Measurements from ENCODE around the gene MPEG1. TPM values are rescaled to one million over a fixed set of nuclear protein-coding genes. Genes with fewer than 3 reads are reported as not detected.

MPEG1 gene
- polyA plus RNA-seq, 1 donor: 6.8 TPM

DNA sequence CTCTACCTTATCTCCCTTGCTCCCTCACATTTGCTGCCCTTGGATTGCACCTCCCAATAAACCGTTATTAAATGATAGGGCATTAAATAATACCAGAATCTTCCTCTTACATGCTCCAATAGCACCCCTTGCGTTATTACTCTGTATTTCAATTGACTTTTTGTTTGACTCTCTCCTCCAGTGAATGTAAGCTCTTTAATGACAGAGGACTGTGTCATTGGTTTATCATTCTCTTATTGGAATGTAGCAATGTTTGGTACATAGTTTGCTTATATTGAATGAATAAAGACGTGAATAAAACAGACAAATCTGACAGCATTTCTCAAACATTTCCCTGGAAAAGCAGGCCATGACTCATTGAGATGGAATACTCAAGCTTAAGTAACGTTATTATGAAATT, 8.7 kb upstream of the MPEG1 start:
- DNase-seq: no peak

DNA sequence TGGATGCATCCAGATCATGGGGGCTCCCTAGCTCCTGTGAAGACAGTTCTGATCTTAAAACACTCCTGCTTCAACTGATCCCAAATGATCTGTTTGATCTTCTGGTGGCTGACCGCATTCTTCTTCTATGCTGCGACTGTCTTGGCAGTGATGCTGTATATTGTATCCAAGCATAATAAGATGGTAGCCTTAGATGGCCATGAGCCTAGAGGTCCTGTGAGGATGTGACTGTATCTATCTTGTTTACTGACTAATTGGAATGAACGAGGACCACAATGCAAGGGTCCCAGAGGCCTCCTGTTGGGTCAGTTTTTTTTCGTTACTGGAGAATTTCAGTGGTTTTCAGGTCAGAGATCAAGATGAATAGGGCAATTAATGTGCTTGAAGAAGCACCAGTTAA, 7.1 kb upstream of the MPEG1 start:
- DNase-seq: no peak

DNA sequence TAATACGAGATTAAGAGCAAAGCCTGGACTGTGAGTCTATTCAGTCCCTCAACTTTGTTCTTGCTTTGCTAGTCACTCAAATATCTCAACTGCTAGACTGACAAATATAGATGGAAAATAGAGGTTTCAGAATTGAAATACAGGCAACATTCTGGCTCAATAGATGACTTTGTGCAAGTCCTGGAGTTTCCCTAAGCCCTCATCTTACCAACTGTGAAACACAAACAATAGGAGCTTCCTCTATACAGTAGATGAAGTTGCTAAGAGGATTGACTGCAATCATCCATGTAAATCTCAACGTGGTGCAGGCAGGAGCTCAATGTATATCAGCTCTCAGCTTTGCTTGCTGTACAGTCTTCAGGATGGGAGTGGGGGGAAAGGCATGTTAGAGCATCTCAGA, 6.2 kb upstream of the MPEG1 start:
- no peak for DNase-seq

DNA sequence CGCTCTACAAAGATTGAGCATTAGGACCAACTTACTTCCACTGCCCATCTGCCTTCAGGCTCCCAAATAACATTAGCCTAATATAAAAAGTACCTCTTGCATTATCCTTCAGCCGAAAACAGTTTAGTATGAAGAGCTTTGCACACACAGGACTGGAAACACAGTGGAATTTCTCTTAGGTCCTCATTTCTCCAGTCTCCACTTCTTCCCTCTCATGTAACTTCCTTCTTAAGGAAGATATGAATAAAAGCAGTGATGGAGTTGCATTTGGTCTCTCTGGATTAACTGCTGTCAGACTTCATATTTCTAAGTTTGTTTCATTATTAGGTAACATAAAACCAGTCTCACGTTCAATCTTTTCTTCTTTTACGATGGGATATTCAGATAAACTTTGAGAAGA, 5.6 kb upstream of the MPEG1 start:
- no peak for DNase-seq

DNA sequence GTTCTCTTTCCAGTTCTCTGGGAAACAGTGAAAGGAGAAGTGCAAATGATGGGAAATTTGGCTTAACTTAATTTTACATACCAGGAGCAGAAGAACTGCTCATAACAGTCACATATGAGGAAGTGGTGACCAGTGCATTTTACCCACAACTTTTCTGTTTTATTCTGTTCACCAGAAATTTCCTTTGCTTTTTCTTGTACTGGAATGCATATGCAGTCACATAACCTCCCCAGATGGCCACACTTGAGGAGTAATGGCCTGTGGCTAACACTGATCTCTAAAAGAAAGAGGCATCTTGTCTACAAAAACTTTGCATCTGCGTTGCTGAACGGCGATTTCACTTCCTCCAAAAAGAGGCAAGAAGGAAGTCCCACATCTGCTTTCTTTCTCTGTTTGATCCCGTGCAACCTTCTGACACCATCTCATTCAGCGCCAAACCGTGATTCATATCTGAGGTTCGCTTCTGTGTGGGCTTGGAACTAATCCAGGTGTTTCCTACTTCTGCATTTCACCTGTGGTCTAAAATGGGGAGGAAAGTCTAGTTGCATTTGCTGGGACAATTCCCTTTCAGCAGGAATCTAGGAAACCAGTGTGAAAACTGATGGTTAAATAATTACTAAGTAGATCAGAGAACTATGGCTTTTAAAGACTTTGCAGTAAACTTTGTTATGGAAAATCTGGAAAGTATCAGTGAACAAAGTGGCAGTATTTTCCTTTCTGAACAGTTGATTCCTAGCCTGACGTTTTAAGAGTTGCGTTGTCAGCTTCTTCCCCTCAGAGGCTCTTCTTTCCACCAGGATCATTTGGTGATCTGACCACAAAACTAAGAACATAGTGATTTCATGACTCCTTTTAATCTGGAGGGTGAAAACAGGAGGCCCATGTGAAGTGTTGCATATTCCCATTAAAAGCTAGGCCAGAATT, 4.2 kb upstream of the MPEG1 start:
- DNase-seq: peak; percentile 29

DNA sequence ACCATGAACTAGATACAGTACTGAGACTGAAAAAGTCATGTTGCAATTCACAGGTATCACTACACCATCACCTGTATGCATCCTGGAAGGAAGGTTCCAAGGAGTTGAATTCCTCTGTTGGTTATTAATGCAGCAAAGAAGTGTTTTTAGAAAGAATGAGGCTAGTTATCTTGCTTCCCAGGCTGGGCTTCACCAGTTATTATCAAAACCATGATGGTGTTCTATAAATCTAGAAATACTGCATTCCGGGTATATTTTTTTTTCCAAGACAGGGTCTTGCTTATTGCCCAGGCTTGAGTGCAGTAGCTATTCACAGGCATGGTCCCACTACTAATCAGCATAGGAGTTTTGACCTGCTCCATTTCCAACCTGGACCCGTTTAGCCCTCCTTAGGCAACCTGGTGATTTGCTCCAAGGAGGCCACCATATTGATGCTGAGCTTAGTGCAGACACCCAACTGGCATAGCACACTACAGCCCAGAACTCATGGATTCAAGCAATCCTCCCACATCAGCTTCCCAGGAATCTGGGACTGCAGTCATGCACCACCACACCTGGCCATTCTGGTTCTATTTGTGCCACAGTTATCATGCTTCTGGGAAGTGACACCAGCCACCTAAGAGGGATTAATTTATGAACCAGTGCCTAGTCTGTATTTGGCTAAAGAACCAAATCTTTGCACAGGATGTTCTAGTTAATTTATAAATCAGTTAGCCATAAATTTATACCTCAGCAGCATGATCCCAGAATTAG, 1.6 kb upstream of the MPEG1 start:
- DNase-seq: no peak

DNA sequence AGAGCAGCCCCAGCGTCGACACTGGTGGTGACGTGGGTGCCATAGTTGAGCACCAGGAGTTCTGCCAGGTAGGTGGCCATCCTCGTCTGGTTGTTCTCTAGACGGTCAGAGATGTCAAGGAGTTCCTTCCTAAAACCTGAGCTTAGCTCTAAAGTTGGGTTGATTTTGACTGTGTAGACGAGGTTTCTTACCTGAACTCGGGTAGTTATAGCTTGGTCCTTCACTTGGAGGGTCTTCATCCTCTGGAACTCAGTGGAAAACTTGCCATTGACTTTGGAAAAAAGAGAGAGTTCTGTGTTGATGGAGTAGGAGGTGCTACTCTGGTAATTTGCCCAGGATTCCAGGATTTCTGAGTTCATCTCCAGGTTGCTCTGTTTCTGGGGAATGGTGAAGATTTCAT, 505 bp downstream of the MPEG1 start:
- no peak for DNase-seq

DNA sequence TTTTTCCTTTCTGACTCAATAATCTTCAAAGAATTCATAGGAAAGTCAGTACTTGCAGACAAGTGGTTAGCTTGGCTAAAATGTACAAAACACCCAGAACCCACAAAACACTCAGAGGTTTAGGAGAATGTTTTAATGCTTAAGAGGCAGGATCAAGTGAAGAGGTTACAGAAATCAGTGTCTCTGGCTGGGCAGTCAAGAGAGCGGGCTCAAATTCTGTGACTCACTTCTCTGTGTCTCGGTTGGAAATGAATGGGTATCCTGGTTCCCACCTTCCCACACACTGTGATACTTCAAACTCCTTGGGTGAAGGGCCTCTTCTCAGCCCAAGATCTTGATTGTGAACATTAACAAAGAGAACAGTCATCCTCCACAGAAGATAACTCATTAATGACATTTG, 3.8 kb downstream of the MPEG1 start:
- no peak for DNase-seq

DNA sequence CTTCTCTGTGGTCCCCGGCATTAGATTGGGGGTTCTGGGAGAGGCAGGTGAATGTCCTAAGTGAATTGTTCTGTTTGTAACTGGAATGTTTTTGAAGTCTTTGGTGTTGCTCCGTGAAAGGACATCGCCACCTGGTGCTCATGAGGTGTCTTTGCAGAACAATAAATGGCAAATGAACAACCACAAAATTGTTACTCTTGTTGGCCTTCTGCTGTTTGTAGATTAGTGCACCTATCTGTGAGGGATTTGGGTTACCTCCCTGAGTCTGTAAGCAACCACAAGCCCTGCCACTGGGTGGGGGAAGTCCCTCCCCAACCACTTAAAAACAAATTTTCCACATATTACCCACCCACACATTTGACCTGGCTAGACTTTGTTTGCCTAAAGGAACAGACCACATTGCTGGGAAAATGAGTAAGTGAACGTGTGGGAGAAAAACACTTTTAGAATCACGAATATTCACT, 4.7 kb downstream of the MPEG1 start:
- no peak for DNase-seq

DNA sequence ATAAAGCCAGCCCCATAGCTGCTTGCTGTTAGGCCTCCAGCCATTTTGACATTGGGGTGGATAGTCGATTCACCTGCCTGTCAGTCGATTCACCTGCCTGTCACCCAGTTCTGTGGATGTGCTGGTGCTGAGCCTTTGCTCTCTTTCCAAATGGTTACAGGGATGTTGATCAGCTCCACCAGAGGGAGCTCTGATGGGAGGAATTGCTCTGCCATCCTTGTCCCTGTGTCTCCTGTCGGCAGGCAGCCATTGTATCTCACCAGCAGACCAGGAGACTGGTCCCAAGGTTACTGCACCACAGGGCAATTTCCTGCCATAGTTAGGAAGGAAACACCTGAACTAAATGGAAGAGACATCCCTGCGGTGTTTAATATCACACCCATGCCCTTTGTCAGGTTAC, 6.1 kb downstream of the MPEG1 start:
- DNase-seq: no peak

DNA sequence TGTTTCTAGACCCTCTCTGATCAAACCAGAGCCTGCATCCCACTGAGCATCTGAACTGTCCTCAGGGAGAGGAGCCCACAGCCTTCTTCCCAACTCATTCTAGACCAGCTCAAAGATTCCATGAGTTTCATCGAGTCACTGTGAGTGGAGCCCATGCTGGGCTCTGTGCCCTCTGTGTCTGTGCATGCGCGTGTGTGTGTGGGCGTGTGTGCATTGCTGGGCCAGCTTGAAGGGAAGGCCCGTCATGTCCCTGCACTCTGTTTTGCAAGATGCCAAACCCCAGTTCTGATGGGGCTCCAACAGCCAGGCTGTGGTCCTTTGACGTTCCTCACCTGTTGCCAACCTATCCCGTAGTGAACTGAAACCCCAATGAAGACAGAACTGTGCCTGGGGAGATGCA, 7.1 kb downstream of the MPEG1 start:
- DNase-seq: no peak

DNA sequence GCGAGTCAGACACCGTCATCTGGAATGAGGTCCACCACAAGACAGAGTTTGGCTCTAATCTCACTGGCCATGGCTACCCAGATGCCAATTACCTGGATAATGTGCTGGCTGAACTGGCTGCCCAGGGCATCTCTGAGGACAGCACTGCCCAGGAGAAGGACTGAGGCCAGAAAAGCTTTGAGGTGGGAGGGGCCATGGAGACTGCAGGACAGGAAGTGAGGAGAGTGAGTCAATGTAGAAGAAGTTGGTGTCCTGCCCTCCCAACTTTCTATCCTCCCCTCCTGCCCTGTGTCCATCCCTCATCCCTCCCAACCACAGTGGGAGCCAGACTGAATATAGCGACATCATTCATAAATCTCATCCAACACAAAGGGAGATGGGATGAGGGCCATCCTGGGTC, 8.0 kb downstream of the MPEG1 start:
- no peak for DNase-seq

DNA sequence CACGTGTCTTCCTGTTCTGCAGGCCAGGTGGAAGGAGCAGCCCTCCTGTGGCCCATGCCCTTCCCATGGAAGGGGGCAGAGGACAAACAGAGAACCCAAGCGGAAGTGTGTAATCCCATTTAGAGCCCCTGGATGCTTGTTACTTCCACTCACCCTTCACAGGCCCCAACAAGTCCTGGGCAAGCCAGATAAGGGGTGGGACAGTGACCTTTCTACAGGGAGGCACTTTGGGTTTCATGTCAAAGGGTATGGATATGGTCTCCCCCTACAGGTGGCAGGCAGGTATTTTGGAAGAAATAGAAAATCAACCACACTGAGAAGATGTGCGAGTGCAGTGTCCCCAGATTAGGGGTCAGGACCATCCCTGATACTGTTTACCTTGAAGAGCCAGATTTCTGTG, 11.4 kb downstream of the MPEG1 start:
- no peak for DNase-seq

DNA sequence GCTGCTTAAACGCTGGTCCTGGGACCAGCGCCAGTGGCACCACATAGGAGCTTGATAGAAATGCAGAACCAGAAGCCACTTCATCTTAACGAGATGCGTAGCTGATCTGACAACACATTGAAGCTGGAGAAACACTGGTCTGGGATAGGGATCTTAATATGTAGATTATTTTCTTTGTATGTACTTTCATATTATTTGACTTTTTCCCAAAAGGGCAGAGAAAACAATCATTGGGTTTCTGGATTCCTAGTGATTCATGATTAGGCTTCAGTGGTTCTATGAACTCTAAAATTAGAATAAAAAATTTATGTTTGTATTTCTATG, 12.3 kb downstream of the MPEG1 start:
- no peak for DNase-seq

DNA sequence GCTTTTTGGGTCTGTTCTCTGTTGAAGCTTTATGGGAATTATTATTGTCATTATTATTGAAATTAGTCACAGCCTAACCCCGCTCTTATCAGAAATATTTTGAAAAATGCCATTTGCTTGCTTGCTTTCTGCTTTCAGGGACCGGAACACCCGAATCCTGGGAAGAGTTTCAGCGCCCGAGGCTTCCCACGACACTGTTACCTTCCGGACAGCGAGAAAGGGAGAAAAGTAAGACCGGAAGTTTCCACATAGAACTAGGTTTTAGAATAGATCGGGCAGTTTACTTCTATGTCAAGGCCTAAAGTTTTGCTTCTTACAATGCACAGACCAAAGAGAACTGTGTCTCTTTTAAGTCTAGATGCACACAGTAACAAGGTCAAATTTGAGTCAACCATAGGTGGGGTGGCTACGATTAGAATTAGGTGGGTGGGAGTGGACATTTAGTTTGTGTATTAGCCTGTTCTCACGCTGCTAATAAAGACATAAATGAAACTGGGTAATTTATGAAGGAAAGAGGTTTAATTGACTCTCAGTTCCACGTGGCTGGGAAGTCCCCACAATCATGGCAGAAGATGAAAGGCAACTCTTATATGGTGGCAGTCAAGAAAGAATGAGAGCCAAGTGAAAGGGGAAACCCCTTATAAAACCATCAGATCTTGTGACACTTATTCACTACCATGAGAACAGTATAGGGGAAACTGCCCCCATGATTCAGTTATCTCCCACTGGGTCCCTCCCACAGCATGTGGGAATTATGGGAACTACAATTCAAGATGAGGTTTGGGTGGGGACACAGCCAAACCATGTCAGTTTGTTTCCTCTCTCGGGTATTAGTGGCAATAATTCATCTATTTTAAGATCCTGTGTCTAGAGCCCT, 12.9 kb downstream of the MPEG1 start:
- no peak for DNase-seq

DNA sequence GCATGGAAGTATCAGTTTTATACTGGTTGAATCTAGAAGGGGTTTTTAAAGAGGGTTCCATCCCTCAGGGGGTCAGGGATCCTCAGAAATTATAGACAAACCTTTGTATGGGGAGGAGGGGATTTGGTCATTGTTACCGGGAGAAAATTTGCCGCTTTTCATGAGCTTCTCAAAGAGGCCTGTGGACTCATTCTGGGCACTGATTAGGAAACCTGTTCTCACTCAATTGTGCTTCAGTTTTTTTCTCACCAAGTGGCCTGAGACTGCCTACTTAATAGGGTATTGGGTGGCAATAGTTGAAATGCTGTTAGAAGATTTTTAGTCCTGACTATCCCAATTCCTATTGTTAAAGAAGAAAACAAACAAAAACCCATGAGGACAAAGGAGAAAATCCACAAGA, 14.0 kb downstream of the MPEG1 start:
- DNase-seq: no peak

DNA sequence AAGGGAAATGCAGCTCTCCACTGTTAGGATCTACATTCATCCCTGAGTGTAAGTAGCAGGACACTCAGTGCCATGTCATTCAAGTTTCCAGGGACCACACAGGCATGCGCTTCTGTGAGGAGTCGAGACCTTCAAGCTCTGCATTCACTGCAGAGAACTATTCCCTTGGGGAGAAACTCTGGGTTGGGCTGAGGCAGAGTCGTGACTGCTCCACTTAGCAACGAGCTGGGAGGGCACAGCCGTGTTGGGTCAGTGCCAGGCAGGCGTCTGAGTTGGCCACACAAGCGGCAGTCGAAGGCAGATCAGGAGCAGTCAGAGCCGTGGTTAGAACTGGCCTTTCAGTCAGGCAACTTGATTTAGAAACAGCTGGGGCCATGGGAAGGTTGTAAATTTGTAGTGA, 14.7 kb downstream of the MPEG1 start:
- peak; percentile 43 for DNase-seq

DNA sequence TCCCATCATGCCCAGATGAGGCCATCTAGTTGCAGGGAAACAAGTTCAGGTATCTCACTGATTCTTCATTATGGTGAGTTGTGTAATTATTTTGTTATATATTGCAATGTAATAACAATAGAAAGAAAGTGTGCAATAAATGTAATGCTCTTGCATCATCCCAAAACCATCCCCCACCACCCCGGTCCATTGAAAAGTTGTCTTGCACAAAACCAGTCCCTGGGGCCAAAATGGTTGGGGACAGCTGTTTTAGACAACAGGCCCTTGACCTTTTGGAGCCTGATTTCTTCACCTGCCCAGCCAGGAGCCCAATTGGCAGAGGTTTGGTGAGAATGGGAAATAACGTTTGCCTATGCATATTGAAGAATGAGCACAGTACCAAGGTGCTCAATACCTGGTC, 15.9 kb downstream of the MPEG1 start:
- DNase-seq: no peak

DNA sequence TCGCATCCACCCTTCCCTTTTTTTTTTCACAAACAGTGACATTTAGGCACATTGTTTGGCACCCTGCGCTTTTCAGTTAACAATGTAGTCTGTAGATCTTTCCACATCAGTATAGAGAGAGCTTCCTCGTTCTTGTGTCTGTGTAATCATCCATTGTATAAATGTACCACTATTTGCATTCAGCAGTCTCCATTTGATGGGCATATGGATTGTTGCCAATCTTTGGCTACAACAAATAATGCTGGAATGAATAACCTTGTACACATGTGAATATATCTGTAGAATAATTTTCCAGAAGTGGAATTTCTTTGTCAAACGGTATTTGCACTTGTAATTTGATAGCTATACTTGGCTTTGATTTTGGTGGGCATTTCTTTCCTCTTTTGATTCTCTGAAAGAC, 17.1 kb downstream of the MPEG1 start:
- no peak for DNase-seq

DNA sequence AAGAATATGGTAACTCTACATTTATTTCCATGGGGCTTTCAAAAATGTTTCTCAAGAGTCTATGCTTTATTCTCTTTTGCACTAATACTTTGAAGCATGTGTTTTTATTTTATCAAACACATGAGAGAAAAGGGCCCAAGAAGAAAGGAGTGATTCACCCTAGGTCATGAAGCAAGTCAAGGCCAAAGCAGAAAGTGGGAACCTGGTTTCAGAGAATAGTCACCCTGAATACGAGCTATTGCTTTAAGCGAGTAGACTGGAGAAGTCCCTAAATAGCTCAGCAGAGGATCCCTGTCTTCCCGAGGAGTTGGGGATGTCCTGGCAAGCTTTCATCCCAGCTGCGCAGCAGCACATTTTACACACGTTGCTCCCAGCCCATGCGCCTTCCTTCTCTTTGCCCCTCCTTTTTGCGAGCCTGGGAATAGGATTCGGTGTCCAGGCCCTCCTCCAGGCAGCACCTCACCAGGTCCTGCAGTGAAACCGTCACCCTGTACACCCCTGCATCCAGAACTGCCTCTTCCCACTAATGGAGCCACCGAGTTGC, 19.1 kb downstream of the MPEG1 start:
- DNase-seq: no peak

DNA sequence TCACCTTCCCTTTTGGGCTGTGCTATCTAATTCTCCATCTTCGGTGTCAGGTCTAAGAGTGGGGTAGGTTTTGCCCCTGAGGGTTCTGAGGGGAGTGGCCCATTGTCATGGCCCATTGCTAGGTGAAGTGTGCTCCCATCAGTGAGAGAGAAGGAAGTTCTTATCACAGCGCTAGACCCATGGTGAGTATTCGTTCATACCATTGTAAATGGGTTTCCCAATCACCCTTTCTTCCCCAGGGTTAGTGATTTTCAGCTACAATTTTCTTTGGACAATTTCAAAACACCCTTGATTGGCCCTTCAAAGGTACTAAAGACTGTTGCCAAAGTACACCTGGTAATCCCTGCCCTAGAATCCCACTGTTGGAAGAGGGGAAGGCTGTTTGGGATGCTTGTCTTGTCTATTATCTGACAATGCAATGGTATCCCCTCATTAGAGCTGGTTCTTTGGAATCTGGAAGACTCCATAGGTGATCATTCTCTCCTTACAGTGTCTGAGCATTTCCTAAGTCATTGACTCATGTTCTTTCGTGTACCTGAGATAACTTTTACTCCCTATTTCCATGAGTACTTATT, 20.2 kb downstream of the MPEG1 start:
- DNase-seq: no peak

DNA sequence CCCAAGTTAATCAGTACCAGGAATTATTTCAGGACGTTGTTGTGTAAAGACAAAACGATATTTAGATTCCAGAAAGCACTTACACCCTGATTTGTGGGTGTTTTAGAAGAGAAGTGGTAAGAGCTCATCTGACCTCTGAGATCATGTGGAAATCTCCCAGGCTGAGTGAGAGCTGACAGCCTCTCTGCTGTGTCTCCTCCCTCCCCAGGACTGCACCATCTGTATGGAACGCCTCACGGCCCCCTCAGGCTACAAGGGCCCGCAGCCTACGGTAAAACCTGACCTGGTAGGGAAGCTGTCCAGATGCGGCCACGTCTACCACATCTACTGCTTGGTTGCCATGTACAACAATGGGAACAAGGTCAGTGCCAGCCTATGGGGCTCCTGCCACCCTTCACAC, 20.8 kb downstream of the MPEG1 start:
- DNase-seq: no peak

All from left kidney (tissue), 2 donors.